ENCODE measurements around the gene CAMKMT.

The CAMKMT gene

DNA sequence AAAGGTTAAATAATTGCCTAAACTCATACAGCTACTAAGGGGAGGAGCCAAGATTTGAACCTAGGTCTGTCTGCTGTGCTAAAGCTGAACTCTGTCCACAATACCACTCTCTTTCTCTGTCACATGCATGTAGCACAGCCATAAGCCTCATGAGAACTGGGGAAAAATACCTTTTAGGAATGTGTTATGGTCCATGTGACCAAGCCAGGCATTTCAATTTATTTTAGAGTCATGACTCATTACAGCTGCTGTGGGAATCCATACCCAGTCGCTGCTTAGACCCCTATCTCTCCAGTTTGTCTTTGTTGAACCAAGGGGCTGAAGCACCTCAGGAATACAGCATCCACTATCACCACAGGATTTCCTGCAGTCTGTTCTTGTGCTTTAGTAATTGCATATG lies 379.8 kb downstream of the CAMKMT start:
- DNase-seq (ENCODE audit: low read depth, low spot score), result no peak

DNA sequence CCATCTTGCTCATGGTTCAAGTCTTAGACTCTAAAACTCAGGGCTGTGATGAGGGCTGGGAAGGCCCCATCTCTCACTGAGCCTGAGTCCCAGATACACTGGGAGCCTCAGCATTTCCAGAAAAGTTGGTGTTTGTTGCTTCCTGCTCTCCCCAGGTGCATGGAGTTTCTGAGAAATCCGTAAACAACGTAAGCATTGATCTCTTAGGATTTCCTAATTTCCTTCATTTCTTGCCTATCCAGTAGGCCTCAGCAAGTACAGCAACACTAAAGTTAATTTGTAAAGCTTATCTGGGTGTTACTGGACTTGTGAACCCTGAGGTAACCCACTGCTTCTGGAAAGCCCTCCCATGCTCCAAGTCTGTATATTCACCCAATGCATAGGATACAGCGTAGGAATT lies 380.3 kb downstream of the CAMKMT start:
- no peak for DNase-seq (ENCODE audit: low read depth, low spot score)

- DNase-seq (ENCODE audit: low read depth, low spot score), result no peak
Measured at GRCh38 chr2:44743473-44743872, 381.7 kb downstream of the CAMKMT start.

DNA sequence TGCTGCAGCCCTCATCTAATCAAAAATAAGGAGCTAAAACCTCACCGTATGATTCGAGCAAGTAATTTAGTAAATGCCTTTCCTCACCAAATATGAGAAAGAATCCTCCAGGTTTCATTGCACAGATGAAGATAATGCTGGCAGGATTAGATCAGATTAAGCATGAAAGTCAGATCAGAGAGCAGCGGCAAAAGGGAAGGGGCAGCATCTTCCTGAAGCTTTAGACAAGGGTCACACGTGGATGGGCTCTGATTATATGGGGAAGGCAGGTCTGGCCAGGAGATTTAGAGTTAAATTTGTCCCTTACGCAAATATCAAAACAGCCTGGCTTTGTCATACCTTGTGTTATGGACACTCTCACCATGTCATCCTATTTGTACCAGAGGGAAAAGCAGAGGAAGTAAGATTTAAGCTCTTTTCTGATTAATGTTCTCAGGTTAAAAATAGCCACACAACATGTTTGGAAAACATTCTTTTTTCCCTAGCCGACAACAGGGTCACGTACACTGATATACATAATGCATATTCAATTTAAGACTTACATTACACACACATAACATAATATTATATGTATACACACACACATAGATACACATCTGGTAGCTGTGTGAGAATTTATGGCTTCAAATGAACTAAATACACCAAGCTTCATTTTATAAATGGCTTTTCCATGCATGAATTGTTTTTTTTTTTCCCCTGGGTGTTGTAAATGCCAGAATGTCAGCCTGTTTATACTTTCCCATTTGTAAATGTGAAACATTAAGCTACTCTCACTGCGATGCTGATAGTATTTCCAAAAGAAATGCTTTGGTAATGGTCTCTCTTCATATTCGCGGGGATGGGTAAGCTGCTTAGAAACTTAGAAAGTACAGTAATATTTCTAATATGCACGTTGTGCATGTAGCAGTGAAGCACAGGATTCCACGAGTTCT lies 383.5 kb downstream of the CAMKMT start:
- no peak for DNase-seq (ENCODE audit: low read depth, low spot score)

DNA sequence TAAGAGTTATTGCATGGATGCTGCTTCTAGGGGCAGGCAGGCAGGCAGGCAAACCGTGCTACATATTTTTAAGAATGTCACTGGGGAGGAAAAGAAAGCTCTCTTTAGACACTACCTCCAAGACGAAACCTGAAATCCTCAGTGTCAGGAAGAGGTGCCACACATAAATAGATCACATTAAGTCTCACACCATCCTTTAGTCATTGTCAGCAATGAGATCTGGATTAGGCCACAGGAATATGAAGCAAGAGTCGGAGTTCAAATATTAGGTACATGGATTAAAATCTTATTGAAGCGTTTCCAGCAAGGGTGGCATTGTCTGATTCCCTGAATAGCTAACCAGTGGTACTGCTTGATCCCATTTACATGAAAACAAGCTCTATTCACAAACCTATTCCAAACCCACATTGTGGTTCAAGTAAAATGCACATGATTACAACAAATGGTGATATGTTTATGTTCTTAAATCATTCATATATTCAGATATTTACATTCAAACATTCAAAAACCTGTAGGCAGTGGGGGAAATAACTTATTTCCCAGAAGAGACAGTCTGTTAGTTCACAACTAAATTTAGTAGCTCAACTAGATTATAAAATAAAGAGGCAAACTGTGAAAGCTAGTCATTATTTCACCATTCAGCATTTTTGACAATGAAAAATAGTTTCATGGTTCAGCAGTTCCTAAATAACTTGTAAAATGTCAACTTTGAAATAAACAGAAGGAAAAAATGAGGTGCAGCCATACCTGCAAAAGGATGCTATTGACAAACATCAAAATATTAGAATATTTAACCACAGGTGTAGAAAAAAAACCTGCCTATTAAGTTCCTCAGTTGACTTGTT lies 384.4 kb downstream of the CAMKMT start:
- DNase-seq (ENCODE audit: low read depth, low spot score), result no peak

DNA sequence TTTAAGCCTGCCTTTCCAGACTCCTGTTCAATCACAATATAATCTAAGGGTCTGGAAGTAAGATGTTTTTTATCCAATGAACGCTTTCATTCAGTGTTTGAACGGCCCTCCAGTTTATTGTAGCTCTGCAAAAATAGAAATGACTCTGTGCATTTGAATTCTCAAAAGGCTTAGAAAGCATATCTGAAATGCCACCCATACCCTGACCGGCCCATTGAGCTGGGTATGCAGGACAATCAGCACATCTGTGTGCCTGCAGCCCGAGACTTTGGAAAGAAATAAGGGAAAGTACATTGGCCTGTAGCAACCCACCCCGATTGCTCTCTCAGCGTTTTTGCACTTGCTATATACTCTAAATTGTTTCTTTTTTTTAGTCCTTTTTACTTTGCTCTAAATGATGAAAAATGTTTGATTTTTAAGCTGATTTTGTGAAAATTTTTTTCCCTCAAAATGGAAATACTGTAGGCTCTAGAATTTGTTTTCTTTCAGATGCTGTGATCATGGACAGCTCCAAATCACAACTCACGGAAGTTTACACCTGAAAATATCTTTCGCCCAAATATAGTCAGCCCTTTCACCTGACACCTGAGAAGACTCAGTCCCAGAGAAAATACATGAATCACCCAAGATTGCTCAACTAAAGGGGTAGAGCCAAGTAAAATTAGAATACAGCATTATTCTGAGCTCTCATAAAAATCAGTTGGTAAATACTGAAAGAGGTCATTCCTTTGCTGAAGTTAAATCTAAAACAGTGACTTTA lies 385.3 kb downstream of the CAMKMT start:
- DNase-seq (ENCODE audit: low read depth, low spot score), result no peak

DNA sequence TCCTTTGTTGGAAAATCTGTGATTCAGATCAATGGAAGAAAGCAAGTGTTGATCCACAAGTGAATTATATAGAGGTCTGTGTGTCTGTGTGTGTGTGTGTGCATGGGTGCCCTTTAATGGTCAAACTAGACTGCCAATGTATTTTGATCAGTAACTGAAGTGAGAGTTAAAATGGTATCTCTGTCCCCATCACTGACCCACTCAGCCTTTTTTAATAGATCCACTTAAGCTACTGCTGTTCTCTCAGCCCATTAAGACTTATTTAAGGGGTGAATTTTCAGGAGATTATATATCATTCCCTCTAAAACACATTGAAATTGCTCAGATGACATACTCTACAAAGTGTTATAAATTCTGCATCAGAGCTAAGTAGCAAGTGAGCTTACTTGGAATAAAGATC lies 386.0 kb downstream of the CAMKMT start:
- DNase-seq (ENCODE audit: low read depth, low spot score), result no peak

- no peak for DNase-seq (ENCODE audit: low read depth, low spot score)
Measured at GRCh38 chr2:44751754-44752479, 390.2 kb downstream of the CAMKMT start.

DNA sequence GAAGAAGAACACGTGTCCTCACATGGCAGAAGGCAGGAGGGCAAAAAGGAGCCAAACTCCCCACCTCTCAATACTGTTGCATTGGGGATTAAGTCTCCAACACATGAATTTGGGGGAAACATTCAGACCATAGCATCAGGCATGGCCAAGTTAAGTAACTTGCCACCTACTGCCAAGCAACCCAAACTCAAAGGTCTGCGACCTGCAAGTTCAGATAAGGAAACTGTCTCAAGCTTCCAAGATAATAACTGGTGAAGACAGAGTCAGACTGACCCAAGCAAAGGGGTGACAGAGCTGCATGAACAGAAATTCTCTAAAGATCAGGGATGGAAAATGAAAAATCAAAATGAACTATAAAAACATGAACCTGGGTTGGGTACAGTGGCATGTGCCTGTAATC lies 391.0 kb downstream of the CAMKMT start:
- DNase-seq (ENCODE audit: low read depth, low spot score), result no peak

DNA sequence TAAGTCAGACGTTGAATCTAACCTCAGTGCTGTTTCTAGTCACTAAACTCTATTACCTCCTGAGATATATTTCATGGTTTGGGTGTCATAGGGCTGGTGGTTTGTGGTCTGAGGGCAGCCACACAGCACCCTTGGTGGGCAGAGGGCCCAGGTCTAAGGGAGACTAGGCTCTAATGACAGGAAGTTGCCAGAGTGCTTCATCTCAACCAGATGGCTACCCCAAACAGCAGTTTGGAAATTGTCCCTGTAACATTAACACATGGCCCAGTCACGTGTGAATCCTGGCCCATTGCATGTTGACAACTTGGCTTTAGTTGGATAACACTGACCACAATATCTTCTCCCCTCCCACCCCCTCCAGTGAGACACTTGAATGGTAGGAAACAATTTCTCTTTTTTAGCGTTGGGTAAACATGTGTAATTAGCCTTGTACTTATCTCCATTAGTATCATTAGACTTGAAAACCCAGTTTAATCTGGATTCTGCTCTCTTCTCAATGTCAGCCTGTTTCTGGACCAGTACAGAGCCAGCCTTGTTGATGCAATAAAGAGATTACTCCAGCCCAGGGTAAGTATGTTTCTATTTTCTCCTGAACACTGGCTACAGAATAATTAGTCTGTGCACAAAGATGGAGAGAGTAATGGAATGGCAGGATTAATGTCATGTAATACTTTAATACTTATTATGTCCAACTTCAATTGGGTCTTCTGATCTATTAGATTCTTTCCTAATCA lies 392.0 kb downstream of the CAMKMT start:
- no peak for DNase-seq (ENCODE audit: low read depth, low spot score)

- no peak for DNase-seq (ENCODE audit: low read depth, low spot score)
Measured at GRCh38 chr2:44758591-44758990, 396.8 kb downstream of the CAMKMT start.

GRCh38 chr2:44759823-44760222 lies 398.1 kb downstream of the CAMKMT start:
- no peak for DNase-seq (ENCODE audit: low read depth, low spot score)

DNA sequence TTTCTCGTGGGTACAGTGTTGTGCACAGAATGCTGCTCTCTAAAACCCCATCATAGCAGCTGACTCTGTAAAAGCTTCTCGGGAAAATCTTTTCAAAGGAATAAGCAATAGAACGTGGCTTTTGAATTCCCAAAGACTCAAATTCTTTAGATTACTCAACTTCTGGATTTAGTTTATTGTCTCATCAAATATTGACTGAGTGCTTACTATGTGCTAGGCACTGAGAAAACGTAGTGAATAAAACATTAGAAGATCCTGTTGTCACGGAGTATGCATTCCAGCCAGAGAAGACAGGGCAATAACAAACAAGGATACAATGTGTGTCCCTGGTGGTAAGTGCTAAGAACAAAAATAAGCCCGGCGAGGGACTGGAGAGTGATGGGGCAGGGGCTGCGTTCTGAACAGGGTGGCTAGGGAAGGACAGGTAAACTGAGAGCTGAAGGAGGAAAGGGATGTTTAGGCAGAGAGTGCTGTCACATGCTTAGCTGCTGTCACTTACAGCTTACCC lies 401.6 kb downstream of the CAMKMT start:
- DNase-seq (ENCODE audit: low read depth, low spot score), result no peak

DNA sequence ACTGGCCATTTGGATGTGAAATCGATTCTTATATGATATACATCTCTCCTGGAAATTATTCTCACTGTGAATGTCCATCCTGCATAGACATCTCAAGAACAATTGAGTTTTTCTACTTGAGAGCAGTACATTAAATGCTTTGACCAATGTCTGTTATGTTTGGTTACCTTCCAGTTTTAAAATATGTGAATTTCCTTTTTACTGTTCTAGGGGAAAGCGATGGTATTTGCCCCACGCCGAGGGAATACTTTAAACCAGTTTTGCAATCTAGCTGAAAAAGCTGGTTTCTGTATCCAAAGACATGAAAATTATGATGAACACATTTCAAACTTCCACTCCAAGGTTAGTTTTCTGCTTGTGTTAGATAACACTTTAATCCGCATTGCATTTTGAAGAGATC lies 404.5 kb downstream of the CAMKMT start:
- no peak for DNase-seq (ENCODE audit: low read depth, low spot score)

DNA sequence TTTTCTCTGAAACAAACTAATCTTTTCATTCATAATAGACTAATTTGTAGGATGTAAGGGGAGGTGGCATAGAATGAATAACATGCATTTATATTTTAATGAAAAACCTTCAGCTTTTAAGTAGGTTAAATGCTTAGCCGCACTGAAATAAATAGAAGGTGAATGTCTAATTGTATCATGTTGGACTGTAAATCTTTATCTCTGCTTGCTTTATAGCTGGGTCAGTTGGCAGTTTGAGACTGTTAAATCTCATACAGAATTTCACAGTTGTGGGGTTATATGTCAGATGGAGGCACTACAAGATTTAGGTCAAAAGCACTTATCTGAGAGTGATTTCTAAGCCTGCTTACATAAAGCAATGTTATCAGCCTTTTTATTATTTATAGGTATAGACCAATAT lies 405.0 kb downstream of the CAMKMT start:
- DNase-seq (ENCODE audit: low read depth, low spot score), result no peak

DNA sequence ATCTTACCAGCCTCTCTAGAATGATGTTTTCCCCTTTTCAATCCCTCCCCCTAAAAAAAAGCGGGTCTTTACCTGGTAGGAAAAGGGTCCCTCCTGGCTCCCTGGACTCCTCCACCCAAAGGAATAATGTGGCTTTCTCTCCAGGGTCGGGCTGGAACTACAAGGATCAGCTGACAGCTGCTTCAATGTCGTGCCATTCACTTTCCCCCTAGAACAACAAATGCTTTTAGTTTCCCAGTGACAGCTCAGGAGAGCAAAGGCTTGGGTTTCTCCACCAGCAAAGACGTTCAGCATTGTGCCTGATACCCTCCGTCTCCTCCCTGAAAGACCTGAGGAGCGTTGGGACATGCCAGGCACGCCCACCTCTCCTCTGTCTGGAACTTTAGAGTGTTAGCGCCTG lies 405.9 kb downstream of the CAMKMT start:
- no peak for DNase-seq (ENCODE audit: low read depth, low spot score)

GRCh38 chr2:44768438-44769236 lies 406.9 kb downstream of the CAMKMT start:
- DNase-seq (ENCODE audit: low read depth, low spot score), result no peak

GRCh38 chr2:44769349-44770011 lies 407.7 kb downstream of the CAMKMT start:
- no peak for DNase-seq (ENCODE audit: low read depth, low spot score)
